ENCODE results near the gene EFCAB7.

Gene EFCAB7

GRCh38 chr1:63601912-63602311 lies 78.6 kb downstream of the EFCAB7 start:
- DNase-seq (ENCODE audit: low read depth in 2 of 2) = no peak

- no peak for DNase-seq (ENCODE audit: low read depth in 2 of 2)
These were observed 79.3 kb downstream of the EFCAB7 start for GRCh38 chr1:63602629-63603028.

GRCh38 chr1:63603810-63604209 lies 80.5 kb downstream of the EFCAB7 start:
- DNase-seq (ENCODE audit: low read depth in 2 of 2) = no peak

GRCh38 chr1:63607322-63607721 lies 84.0 kb downstream of the EFCAB7 start:
- no peak for DNase-seq (ENCODE audit: low read depth in 2 of 2)

GRCh38 chr1:63611231-63611630 lies 87.9 kb downstream of the EFCAB7 start:
- DNase-seq (ENCODE audit: low read depth in 2 of 2) = no peak

GRCh38 chr1:63612564-63612963 lies 89.2 kb downstream of the EFCAB7 start:
- DNase-seq (ENCODE audit: low read depth in 2 of 2) = no peak

- DNase-seq (ENCODE audit: low read depth in 2 of 2) = no peak
These were observed 89.6 kb downstream of the EFCAB7 start for GRCh38 chr1:63612971-63613370.

- DNase-seq (ENCODE audit: low read depth in 2 of 2) = peak; percentile 10 to 34
These were observed 92.6 kb downstream of the EFCAB7 start for GRCh38 chr1:63615768-63616420.

GRCh38 chr1:63617450-63617849 lies 94.1 kb downstream of the EFCAB7 start:
- DNase-seq (ENCODE audit: low read depth in 2 of 2) = no peak

- DNase-seq (ENCODE audit: low read depth in 2 of 2) = no peak
These were observed 94.7 kb downstream of the EFCAB7 start for GRCh38 chr1:63618011-63618410.

- DNase-seq (ENCODE audit: low read depth in 2 of 2) = no peak
These were observed 96.2 kb downstream of the EFCAB7 start for GRCh38 chr1:63619558-63619957.

- DNase-seq (ENCODE audit: low read depth in 2 of 2) = no peak
These were observed 97.3 kb downstream of the EFCAB7 start for GRCh38 chr1:63620671-63621070.

- DNase-seq (ENCODE audit: low read depth in 2 of 2) = no peak
These were observed 97.8 kb downstream of the EFCAB7 start for GRCh38 chr1:63621075-63621474.

- no peak for DNase-seq (ENCODE audit: low read depth in 2 of 2)
These were observed 98.4 kb downstream of the EFCAB7 start for GRCh38 chr1:63621698-63622097.

Data from stimulated activated CD4-positive, alpha-beta T cell treated with anti-CD3 and anti-CD28 coated beads, Interleukin-1b, Interleukin-23, amount 100 ng/mL, for 1 hour (primary cell).